Measurements from ENCODE around the gene SCN4A. TPM values are rescaled to one million over a fixed set of nuclear protein-coding genes. Genes with fewer than 3 reads are reported as not detected.

Gene SCN4A
- total RNA-seq, 4 donors from 2014 or later = 0.21 to 2.4 (median 1.1) TPM

DNA sequence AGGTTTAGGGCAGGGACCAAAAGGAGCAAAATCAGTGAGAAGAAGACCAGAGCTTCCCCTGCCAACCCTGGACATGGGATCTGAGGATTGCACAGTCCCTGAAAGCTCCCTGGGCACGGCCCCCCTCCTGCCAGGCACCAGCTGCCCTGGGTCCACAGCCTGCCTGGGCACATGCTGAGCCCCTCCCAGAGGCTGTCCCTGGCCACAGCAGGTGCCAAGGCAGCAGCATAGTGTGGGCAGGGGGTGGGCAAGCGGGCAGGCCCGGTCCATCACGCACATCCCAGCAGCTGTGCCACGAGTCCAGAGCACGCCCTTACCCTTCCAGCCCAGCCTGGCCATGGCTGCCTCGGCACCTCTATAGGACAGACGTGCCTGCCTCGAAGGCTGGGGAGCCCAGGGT is 12.7 kb downstream of the SCN4A start:
- no peak for DNase-seq (ENCODE audit: low spot score in 2 of 2)
- 63 to 85% methylated on average over 4 to 5 of the region's 9 CpGs for WGBS, 2 donors
- H3K4me3 ChIP-seq = no peak overlapping the region
- H3K27me3 ChIP-seq = peaks cover 0 to 10% of the 10 kb centered on the region in 2 donors
- H3K36me3 ChIP-seq = no peaks in the 10 kb centered on the region
- no peaks in the 10 kb centered on the region for H3K9me3 ChIP-seq
- no peak overlapping the region for H3K27ac ChIP-seq
- peaks cover 0 to 14% (median 3%) of the 10 kb centered on the region in 4 donors for H3K4me1 ChIP-seq
- TF ChIP-seq, protein P1, sequence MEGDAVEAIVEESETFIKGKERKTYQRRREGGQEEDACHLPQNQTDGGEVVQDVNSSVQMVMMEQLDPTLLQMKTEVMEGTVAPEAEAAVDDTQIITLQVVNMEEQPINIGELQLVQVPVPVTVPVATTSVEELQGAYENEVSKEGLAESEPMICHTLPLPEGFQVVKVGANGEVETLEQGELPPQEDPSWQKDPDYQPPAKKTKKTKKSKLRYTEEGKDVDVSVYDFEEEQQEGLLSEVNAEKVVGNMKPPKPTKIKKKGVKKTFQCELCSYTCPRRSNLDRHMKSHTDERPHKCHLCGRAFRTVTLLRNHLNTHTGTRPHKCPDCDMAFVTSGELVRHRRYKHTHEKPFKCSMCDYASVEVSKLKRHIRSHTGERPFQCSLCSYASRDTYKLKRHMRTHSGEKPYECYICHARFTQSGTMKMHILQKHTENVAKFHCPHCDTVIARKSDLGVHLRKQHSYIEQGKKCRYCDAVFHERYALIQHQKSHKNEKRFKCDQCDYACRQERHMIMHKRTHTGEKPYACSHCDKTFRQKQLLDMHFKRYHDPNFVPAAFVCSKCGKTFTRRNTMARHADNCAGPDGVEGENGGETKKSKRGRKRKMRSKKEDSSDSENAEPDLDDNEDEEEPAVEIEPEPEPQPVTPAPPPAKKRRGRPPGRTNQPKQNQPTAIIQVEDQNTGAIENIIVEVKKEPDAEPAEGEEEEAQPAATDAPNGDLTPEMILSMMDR (IDR thresholded peaks at IDR 0.05) = no peak

DNA sequence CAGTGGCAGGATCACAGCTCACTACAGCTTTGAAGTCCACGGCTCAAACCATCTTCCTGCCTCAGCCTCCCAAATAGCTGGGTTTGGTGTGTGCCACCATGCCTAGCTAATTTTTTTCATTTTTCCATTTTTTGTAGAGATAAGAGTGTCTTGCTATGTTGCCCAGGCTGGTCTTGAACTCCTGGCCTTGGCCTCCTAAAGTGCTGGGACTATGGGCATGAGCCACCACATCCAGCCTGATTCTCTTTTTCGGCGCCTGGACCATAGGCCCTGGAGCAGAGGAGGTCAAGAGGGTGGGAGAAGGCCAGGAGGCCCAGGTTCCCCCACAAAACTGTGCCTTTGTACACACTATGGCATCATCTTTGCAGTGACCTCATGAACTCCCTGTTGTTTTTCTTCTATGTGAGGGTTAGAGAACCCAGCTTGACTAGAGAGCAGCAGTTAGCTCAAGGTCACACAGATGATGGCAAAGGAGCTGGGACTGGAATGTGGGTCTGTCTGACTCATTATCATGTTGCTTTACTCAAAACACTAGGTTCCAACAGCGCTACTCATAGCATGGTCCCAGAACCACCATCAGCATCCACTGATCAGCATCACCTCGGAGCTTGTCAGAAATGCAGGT is 16.3 kb downstream of the SCN4A start:
- H3K4me1 ChIP-seq = peaks cover 0 to 5% (median 2%) of the 10 kb centered on the region in 4 donors
- H3K27me3 ChIP-seq = peaks cover 0 to 8% of the 10 kb centered on the region in 2 donors
- no peaks in the 10 kb centered on the region for H3K9me3 ChIP-seq
- no peak overlapping the region for H3K4me3 ChIP-seq
- no peak overlapping the region for H3K27ac ChIP-seq
- 76 to 90% methylated on average over 5 of the region's 5 CpGs for WGBS, 2 donors
- TF ChIP-seq, protein P1 (IDR thresholded peaks at IDR 0.05) = no peak
- TF ChIP-seq POLR2A (IDR thresholded peaks at IDR 0.05) = no peak
- TF ChIP-seq EP300 (IDR thresholded peaks at IDR 0.05) = no peak
- no peak for DNase-seq (ENCODE audit: low spot score in 2 of 2)
- H3K36me3 ChIP-seq = no peaks in the 10 kb centered on the region

DNA sequence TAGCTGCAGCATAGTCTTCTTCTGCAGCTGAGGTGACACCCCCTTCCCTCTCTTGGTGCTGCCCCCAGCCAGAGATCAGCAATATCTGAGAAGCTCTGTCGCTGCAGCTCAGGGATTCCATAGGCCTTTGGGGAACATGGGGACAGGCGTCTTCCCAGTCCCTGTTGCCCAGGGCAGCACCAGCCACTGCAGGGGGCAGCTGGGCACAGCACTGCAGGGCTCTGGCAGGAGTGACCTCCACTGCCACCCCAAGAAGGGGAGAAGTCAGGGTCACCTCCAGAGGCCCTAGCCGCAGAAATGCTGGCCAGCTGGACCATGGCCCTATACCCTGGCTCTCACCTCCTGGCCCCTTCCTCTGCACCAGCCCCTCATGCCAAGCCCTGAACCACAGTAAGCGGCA is 16.9 kb downstream of the SCN4A start:
- no peak overlapping the region for H3K27ac ChIP-seq
- H3K9me3 ChIP-seq = no peaks in the 10 kb centered on the region

GRCh38 chr17:63955232-63955631 is 17.5 kb downstream of the SCN4A start:
- DNase-seq (ENCODE audit: low spot score in 2 of 2) = no peak
- no peaks in the 10 kb centered on the region for H3K9me3 ChIP-seq
- 74 to 83% methylated on average over 11 of the region's 11 CpGs for WGBS, 2 donors
- TF ChIP-seq, protein P1 (IDR thresholded peaks at IDR 0.05) = no peak
- no peak for TF ChIP-seq POLR2A (IDR thresholded peaks at IDR 0.05)
- no peak overlapping the region for H3K27ac ChIP-seq
- no peaks in the 10 kb centered on the region for H3K36me3 ChIP-seq
- peaks cover 0 to 3% (median 0%) of the 10 kb centered on the region in 4 donors for H3K4me1 ChIP-seq
- no peak overlapping the region for H3K4me3 ChIP-seq
- peaks cover 0 to 7% of the 10 kb centered on the region in 2 donors for H3K27me3 ChIP-seq

More for the DNA sequence above, 16.9 kb downstream of the SCN4A start:
- Histone ChIP-seq H3K27me3 (peaks cover 0 to 7% of the 10 kb centered on the region in 2 donors), H3K4me3 (no peak overlapping the region), H3K4me1 (peaks cover 0 to 3% (median 0%) of the 10 kb centered on the region in 4 donors), H3K36me3 (no peaks in the 10 kb centered on the region)
- no peak for DNase-seq (ENCODE audit: low spot score in 2 of 2)
- WGBS, 2 donors = 73 to 78% methylated on average over 3 to 4 of the region's 4 CpGs
- TF ChIP-seq POLR2A (IDR thresholded peaks at IDR 0.05) (no peak), EP300 (IDR thresholded peaks at IDR 0.05) (no peak)
- TF ChIP-seq, protein P1 (IDR thresholded peaks at IDR 0.05) = no peak

DNA sequence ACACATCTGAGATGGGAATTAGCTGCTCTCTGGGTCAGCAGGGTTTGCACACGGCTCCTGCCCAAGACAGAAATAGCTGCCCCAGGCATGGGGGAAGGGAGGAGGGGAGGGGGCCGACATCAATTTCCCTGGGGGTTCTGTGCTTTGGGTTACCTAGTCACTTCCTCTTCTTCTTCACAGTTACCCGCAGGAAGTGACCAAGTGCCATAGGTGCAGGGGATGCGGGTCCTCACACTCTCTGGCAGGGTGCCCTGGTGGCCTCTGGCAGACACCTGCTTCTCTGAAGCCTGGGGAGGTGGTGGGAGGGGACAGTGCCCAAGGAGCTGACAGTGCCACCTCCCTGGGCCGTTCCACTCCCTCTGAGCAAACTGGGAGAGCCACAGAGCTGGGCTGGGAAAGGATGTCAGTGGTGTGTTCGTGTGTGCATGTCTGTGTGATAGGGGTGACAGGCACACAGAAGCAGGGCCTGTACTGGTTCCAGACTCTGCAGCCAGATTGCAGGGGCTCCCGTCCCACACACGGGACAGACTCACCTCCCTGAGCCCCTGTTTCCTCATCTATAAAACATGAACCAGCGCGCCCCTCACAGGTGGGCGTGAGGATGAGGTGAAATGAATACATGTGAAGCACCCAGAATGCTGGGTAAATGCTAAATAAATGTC is 18.2 kb downstream of the SCN4A start:
- TF ChIP-seq EP300 (IDR thresholded peaks at IDR 0.05) (no peak), POLR2A (IDR thresholded peaks at IDR 0.05) (no peak)
- TF ChIP-seq, protein P1 (IDR thresholded peaks at IDR 0.05) = no peak
- Histone ChIP-seq H3K9me3 (no peaks in the 10 kb centered on the region), H3K36me3 (no peaks in the 10 kb centered on the region), H3K27ac (no peak overlapping the region), H3K27me3 (peaks cover 0 to 12% of the 10 kb centered on the region in 2 donors), H3K4me1 (peaks cover 0 to 3% (median 0%) of the 10 kb centered on the region in 4 donors), H3K4me3 (no peak overlapping the region)
- no peak for DNase-seq (ENCODE audit: low spot score in 2 of 2)
- WGBS, 2 donors = 61 to 65% methylated on average over 11 of the region's 11 CpGs

All from tibial nerve (tissue), 4 donors.